ENCODE data around the gene ZNF35. TPM values are rescaled to one million over a fixed set of nuclear protein-coding genes. Genes with fewer than 3 reads are reported as not detected.

Gene ZNF35
- total and polyA plus RNA-seq, 7 donors = 3.0 to 15.3 (median 12.1) TPM

DNA sequence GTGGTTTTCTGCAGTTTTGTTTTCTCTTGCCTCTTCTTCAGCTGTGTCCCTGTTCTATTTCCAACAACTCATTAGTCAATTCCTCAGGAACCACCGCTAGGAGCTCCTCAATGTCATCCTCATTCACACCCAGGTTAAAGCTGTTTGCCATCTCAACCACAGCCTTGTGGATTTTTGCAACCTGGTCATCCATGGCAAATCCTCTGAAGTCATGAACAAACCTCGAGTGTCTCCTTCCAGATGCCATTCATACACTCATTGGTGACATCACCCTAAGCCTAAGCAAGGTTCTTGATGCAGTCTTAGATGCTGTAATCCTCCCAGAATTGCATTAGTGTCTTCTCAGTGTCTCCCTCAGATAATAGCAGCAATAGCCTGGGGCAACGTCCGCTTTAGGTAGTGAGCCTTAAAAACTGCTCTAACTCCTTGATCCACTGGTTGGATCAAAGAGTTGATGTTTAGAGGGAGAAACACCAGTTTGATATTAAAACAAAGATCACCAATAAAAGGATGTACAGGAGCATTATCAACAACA, 32.5 kb downstream of the ZNF35 start:
- Histone ChIP-seq H3K4me3 (no peak overlapping the region), H3K27ac (no peak overlapping the region), H3K36me3 (no peaks in the 10 kb centered on the region), H3K4me1 (peaks cover 0 to 11% (median 8%) of the 10 kb centered on the region in 4 donors), H3K9me3 (peaks cover 0 to 9% (median 0%) of the 10 kb centered on the region in 4 donors), H3K27me3 (no peaks in the 10 kb centered on the region)
- intact Hi-C loops (cut with DNase I) = no loop called here
- 96 to 98% methylated on average over 4 of the region's 4 CpGs for WGBS, 2 donors
- no peak for DNase-seq
- TF ChIP-seq, protein P1, sequence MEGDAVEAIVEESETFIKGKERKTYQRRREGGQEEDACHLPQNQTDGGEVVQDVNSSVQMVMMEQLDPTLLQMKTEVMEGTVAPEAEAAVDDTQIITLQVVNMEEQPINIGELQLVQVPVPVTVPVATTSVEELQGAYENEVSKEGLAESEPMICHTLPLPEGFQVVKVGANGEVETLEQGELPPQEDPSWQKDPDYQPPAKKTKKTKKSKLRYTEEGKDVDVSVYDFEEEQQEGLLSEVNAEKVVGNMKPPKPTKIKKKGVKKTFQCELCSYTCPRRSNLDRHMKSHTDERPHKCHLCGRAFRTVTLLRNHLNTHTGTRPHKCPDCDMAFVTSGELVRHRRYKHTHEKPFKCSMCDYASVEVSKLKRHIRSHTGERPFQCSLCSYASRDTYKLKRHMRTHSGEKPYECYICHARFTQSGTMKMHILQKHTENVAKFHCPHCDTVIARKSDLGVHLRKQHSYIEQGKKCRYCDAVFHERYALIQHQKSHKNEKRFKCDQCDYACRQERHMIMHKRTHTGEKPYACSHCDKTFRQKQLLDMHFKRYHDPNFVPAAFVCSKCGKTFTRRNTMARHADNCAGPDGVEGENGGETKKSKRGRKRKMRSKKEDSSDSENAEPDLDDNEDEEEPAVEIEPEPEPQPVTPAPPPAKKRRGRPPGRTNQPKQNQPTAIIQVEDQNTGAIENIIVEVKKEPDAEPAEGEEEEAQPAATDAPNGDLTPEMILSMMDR (IDR thresholded peaks at IDR 0.05) = no peak
- TF ChIP-seq EP300 (IDR thresholded peaks at IDR 0.05) (no peak), POLR2A (IDR thresholded peaks at IDR 0.05) (no peak), POLR2AphosphoS5 (IDR thresholded peaks at IDR 0.05) (no peak)

DNA sequence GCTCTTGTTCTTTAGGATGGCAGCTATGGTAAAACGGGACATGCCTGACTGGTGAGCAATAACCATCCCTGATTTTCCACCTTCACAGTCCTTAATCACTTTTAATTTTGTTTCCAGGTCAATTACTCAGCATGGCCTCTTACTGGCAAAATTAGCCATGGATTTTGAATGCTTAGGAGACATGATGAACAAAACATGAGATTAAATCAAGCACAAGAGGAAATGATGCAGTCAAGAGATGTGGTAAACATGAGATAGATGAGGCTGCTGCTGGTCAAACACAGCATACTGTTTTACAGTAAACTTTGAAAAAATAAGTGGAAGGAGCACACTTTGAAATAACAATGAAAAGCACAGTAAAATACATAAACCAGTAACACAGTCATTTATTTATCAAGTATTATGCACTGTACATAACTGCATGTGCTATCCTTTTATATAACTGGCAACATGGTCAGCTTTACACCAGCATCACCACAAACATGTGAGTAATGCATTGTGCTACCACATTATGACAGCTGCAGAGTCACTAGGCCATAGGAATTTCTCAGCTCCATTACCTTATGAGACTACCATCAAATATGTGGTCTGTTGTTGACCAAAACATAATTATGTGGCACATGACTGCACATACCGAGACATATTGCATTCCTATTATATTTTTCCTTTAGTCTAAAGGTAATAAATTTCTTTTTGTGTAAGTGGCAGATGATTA, 33.8 kb downstream of the ZNF35 start:
- WGBS, 2 donors = 92 to 95% methylated on average over 2 of the region's 2 CpGs
- Histone ChIP-seq H3K36me3 (no peaks in the 10 kb centered on the region), H3K4me1 (peaks cover 0 to 13% (median 8%) of the 10 kb centered on the region in 4 donors), H3K9me3 (peaks cover 0 to 9% (median 0%) of the 10 kb centered on the region in 4 donors), H3K4me3 (no peak overlapping the region), H3K27me3 (no peaks in the 10 kb centered on the region), H3K27ac (no peak overlapping the region)
- intact Hi-C loops (cut with DNase I) = no loop called here
- TF ChIP-seq POLR2AphosphoS5 (IDR thresholded peaks at IDR 0.05) (no peak), POLR2A (IDR thresholded peaks at IDR 0.05) (no peak), EP300 (IDR thresholded peaks at IDR 0.05) (no peak)
- TF ChIP-seq, protein P1 (IDR thresholded peaks at IDR 0.05) = no peak
- DNase-seq = no peak

DNA sequence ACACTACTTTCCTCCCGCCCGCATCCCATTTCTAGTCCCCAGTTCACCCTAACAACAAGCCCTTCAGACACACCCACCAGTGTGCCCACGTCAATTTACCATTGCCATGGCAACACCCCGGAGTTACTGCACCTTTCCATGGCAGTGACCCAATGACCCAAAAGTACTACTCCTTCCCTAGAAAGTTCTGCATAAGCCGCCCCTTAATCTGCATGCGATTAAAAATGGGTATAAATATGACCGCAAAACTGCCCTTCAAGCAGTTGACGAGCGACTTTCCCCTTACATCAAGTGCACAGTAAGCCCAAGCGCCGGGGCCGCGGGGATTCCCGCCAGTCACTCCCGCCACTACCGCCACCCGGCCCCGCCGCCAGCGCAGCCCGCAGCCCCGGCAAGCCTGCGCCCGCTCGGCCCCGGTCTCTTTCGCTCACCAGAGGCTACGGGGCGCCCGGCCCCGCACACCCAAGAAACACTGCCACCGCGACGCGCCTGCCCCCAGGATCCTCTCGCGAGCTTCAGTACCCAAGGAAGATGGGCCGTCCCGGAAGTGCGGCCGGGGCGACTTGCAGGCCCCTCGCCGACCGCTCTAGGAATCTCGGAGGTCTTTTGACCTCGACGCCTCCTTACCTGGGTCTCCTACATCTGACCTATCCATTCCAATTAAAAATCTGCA, 36.7 kb downstream of the ZNF35 start:
- peaks cover 0 to 13% (median 8%) of the 10 kb centered on the region in 4 donors for H3K4me1 ChIP-seq
- H3K36me3 ChIP-seq = no peaks in the 10 kb centered on the region
- peak overlapping the region; percentile 70 to 76 (median 72) for H3K27ac ChIP-seq
- 2 to 3% methylated on average over 48 of the region's 48 CpGs for WGBS, 2 donors
- peak overlapping the region; percentile 74 to 85 (median 78) for H3K4me3 ChIP-seq
- intact Hi-C loops (cut with DNase I) = loop anchor here (2.0 kb wide), 1 partner anchor 60 kb away; the partner anchor contains the start of gene ZNF197
- H3K9me3 ChIP-seq = peaks cover 0 to 9% (median 0%) of the 10 kb centered on the region in 4 donors
- peak; percentile 84 for DNase-seq
- TF ChIP-seq POLR2AphosphoS5 (IDR thresholded peaks at IDR 0.05) (peak in 2 of 4 donors; percentile 9 to 26), POLR2A (IDR thresholded peaks at IDR 0.05) (no peak), EP300 (IDR thresholded peaks at IDR 0.05) (no peak)
- TF ChIP-seq, protein P1 (IDR thresholded peaks at IDR 0.05) = no peak
- H3K27me3 ChIP-seq = peaks cover 0 to 5% (median 0%) of the 10 kb centered on the region in 3 donors

DNA sequence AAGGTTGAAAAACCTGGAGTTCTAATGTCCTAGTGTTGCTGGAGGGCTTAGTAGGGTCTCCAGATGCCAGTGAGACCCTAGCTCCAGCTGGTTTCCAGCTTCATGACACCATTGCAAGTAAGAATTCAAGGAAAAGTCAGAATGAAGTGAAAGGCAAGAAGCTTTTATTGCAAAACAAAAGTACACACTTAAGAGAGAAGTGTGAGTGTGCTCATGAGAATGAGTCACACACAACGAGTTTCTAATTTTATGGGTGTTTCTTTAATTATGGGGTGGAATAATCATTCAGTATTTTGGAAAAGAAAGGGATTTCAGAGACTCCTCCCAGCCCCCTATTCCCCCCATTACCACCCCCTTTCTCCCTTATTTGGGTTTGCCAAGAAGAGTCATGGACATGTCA, 39.4 kb downstream of the ZNF35 start:
- Histone ChIP-seq H3K9me3 (peaks cover 0 to 2% (median 0%) of the 10 kb centered on the region in 4 donors), H3K27me3 (peaks cover 0 to 15% (median 0%) of the 10 kb centered on the region in 3 donors), H3K4me3 (no peak overlapping the region), H3K27ac (no peak overlapping the region), H3K36me3 (no peaks in the 10 kb centered on the region), H3K4me1 (peaks cover 0 to 13% (median 8%) of the 10 kb centered on the region in 4 donors)
- TF ChIP-seq EP300 (IDR thresholded peaks at IDR 0.05) = no peak
- TF ChIP-seq POLR2AphosphoS5 (IDR thresholded peaks at IDR 0.05) = no peak
- intact Hi-C loops (cut with DNase I) = no loop called here
- WGBS, 2 donors = 25 to 50% methylated on average over 1 of the region's 1 CpG
- DNase-seq = no peak

Other genes with a start within 250 kb of the ZNF35 start
- 10 to 100 TPM in 2 of 4 donors, 1 to 10 TPM in 2; 7.1 to 13.3 (median 10.6) TPM for gene ZNF445, start 171.1 kb upstream of the ZNF35 start, total RNA-seq
- gene ZNF445, start 171.1 kb upstream of the ZNF35 start, polyA plus RNA-seq = 1 to 10 TPM; 1.2 to 6.5 (median 1.2) TPM
- gene ZKSCAN7, start 93.5 kb upstream of the ZNF35 start, total RNA-seq = 1 to 10 TPM; 2.7 to 7.1 (median 5.5) TPM
- 1 to 10 TPM in 2 of 3 donors, under 1 TPM in 1; 0.60 to 2.5 (median 1.8) TPM for gene ZKSCAN7, start 93.5 kb upstream of the ZNF35 start, polyA plus RNA-seq
- gene ZNF660, start 63.8 kb upstream of the ZNF35 start, total RNA-seq = 1 to 10 TPM; 2.3 to 4.9 (median 3.3) TPM
- under 1 TPM in 2 of 3 donors, not detected in 1; 0.60 to 0.73 TPM for gene ZNF660, start 63.8 kb upstream of the ZNF35 start, polyA plus RNA-seq
- 10 to 100 TPM; 19.1 to 30.8 (median 21.0) TPM for gene ZNF197, start 23.7 kb upstream of the ZNF35 start, total RNA-seq
- 1 to 10 TPM; 4.4 to 7.1 (median 6.6) TPM for gene ZNF197, start 23.7 kb upstream of the ZNF35 start, polyA plus RNA-seq
- 1 to 10 TPM; 5.8 to 8.9 (median 7.7) TPM for gene ZNF502, start 63.9 kb downstream of the ZNF35 start, total RNA-seq
- gene ZNF502, start 63.9 kb downstream of the ZNF35 start, polyA plus RNA-seq = 1 to 10 TPM in 2 of 3 donors, under 1 TPM in 1; 0.69 to 2.5 (median 1.8) TPM
- gene ZNF501, start 80.9 kb downstream of the ZNF35 start, total RNA-seq = 10 to 100 TPM in 2 of 4 donors, 1 to 10 TPM in 2; 5.8 to 14.7 (median 10.4) TPM
- gene ZNF501, start 80.9 kb downstream of the ZNF35 start, polyA plus RNA-seq = 1 to 10 TPM in 2 of 3 donors, under 1 TPM in 1; 0.69 to 2.0 (median 1.2) TPM
- 10 to 100 TPM; 26.7 to 35.3 (median 30.8) TPM for gene KIAA1143, start 112.9 kb downstream of the ZNF35 start, total RNA-seq
- 10 to 100 TPM in 2 of 3 donors, 1 to 10 TPM in 1; 7.8 to 11.6 (median 10.2) TPM for gene KIAA1143, start 112.9 kb downstream of the ZNF35 start, polyA plus RNA-seq
- gene KIF15, start 113.1 kb downstream of the ZNF35 start, total RNA-seq = 1 to 10 TPM in 3 of 4 donors, under 1 TPM in 1; 0.66 to 3.0 (median 1.1) TPM
- gene KIF15, start 113.1 kb downstream of the ZNF35 start, polyA plus RNA-seq = 1 to 10 TPM in 2 of 3 donors, under 1 TPM in 1; 0.60 to 8.8 (median 1.8) TPM
- 10 to 100 TPM in 2 of 4 donors, 1 to 10 TPM in 2; 8.3 to 25.7 (median 10.4) TPM for gene TMEM42, start 213.2 kb downstream of the ZNF35 start, total RNA-seq
- 10 to 100 TPM in 2 of 3 donors, 1 to 10 TPM in 1; 6.2 to 13.8 (median 10.2) TPM for gene TMEM42, start 213.2 kb downstream of the ZNF35 start, polyA plus RNA-seq
- not detected for gene TGM4, start 225.9 kb downstream of the ZNF35 start, total RNA-seq
- gene TGM4, start 225.9 kb downstream of the ZNF35 start, polyA plus RNA-seq = not detected

All from sigmoid colon (tissue), 7 donors.